Hematopoietic multipotent progenitor cell treated with erythropoietin and hydrocortisone succinate and interleukin-3 and kit ligand, for 6 days (in vitro differentiated cells): ENCODE data around the gene ANAPC2.

Experiments
- DNase-seq: peaks from one replicate; pipeline ENCODE4 v3.0.0-alpha.2; 2015

Gene ANAPC2

DNA sequence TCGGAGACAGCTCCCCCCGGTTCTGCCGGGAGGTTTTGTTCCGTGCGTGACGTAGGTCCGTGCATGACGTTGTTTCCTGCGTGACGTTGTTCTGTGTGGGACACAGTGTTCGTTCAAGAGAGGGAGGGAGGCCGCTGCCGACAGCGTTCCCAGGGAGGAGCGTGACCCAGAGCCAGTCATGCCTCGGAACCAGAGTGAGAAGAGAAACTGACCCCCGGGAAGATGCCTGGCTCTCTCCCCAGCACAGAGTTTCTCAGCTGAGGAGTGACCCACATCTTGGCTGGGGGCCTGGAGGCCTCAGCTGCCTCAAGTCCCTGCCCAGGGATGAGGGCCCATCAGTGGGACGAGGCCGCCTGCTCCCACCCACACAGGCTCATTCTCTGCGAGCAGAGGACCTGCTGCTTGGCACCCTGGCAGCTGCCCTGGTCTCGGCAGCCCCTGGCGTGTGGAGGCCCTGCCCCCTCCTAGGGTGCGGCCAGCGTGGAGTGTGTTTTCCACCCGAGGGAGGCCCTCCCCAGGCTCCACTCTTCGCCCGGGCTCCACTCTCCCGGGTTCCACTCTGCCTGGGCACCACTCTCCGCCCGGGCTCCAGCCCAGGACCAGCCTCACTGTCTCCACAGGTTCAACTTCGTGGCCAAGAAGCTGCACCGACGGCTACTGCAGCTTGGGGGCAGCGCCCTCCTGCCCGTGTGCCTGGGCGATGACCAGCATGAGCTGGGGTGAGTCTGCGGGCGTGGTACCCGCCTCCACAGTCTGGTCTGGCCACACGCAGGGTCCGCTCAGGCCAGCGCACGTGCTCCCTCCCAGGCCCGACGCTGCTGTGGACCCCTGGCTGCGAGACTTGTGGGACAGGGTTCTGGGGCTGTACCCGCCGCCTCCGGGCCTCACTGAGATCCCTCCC lies 25.1 kb upstream of the ANAPC2 start:
- no peak for DNase-seq

GRCh38 chr9:137212520-137212919 lies 24.2 kb upstream of the ANAPC2 start:
- DNase-seq, result no peak

DNA sequence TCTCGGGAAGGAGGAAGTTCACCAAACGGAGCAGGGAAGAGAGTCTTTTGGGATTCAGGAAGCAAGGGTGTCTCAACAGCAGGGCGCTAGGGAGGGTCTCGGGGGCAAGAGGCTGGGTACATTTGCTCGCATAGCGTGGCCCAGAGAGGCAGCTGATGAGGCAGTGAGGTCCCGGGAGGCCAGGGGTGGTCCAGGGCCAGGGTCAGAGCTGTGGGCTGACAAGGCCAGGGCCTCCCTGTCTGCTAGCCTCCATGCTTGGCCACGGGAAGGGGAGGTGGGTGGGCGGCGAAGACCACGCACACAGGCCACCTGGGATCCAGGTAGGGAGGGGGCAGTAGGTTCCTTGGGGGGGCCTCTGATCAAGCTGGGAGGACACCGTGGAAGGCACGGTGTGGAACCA lies 23.2 kb upstream of the ANAPC2 start:
- no peak for DNase-seq

DNA sequence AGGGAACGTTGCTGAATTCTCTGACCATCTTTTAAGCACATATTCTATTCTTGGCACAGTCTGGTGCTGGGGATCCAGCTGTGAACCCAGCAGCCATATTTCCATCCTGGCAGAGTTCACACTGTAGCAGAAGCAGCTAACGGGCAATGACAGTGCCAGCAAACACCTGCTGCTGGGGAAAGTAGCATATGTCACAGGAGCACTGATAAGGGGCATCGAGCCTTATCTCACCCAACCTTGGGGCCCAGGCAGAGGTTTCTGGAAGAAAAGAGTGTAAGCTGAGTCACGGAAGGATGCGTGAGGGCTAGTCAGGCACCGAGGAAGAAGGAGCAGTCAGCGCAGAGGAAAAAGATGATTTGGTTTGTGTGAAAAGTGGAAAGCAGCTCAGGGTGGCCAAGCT lies 18.2 kb upstream of the ANAPC2 start:
- peak; percentile 61 for DNase-seq

DNA sequence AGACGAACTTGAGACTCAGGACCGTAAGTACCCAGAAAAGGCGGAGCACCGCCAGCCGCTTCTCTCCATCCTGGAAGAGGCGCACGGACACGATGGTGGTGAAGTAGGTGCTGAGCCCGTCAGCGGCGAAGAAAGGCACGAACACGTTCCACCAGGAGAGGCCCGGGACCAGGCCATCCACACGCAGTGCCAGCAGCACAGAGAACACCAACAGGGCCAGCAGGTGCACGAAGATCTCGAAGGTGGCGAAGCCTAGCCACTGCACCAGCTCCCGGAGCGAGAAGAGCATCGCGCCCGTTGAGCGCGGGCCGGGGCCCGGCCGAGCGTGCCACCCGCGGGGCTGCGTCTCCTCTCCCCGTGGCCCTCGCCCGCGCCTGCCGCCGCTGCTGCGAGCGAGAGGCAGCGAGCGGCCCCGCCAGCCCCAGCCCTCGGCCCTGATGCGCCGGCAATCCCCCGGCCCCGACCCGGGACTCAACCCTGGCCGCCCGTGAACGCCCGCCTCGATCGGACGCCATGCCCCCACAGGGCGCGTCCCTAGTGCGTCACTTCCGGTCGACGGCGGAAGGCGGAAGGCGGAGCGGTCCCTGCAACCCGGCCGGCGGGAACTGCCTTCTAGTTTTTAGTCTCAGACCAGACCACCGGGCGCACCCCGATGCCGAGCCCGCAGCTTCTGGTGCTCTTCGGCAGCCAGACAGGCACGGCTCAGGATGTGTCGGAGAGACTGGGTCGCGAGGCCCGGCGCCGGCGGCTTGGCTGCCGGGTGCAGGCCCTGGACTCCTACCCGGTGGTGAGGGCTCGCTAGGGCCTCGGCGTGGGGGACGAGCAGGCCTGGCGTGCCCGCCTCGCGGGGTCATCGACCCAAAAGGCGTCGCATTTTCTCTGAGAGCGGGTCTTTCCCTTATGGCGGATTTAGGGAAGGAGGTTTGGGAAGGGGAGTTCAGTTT lies 17.0 kb upstream of the ANAPC2 start, which contains the start of the genes NDOR1 and TMEM203:
Gene NDOR1, plus strand, starts transcription at position 575 of the 944 bp plus-strand sequence. Its CDS starts 78 bp downstream, at position 653.
Gene TMEM203, minus strand, starts transcription at position 523 of the 944 bp plus-strand sequence. Its CDS starts 234 bp downstream, at position 289.
- DNase-seq, result peak; percentile 95

GRCh38 chr9:137204731-137205125 lies 16.4 kb upstream of the ANAPC2 start:
- DNase-seq, result no peak

DNA sequence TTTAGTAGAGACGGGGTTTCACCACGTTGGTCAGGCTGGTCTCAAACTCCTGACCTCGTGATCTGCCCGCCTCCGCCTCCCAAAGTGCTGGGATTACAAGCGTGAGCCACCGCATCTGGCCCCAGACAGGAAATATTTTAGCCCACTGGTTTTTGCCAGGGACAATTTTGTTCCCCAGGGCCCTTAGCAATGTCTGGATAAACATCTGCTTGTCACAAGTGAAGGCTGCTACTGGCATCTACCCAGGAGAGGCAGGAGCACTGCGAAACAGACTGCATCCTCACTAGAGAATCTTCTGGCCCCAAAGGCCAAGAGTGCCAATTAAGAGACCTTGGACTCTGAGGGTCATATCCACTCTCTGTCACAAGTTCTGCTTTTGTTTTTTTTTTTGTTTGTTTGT lies 14.6 kb upstream of the ANAPC2 start:
- DNase-seq, result peak; percentile 43

- no peak for DNase-seq
Observed at GRCh38 chr9:137201205-137201868, 13.0 kb upstream of the ANAPC2 start.

GRCh38 chr9:137200311-137201204 lies 12.2 kb upstream of the ANAPC2 start, which contains the start of gene TPRN:
TSS of gene TPRN (minus strand) at chr9:137200741. CDS start at chr9:137200711, 30 bp downstream.
- DNase-seq, result peak; percentile 100

DNA sequence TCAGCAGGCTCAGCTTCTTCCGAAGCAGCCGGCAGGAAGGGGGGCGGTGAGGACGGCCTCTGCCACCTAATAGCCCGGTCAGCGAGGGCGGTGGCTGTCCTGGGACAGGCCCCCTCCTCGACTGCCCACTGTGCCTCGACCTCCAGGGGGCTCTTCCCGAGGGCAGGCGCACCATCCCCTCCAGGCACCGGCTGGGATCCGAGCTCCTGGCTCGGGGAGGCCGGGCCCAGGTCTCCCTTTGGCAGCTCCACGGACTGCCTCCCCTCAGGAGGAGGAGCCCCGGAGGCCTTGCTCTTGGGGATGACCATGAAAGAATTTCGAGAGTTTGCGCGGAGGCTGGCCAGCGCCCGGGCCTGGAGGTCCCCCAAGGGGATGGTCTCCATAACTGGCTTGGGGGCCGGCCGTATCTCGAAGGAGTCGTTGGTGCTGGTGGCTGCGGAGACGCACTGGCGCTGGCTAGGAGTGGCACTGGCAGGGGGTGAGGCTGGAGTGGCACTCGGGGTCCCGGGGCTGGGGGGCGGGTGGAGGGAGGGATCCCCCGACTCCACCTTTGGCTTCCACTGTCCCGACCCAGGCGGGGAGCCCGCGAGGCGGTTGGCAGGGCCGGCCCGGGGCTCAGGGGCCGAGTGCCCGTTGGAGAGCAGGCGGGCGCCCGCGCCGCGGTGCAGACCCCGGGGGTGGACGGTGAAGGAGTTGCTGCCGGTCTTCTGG lies 11.2 kb upstream of the ANAPC2 start:
- DNase-seq, result no peak

- no peak for DNase-seq
Observed at GRCh38 chr9:137198902-137199283, 10.5 kb upstream of the ANAPC2 start.

DNA sequence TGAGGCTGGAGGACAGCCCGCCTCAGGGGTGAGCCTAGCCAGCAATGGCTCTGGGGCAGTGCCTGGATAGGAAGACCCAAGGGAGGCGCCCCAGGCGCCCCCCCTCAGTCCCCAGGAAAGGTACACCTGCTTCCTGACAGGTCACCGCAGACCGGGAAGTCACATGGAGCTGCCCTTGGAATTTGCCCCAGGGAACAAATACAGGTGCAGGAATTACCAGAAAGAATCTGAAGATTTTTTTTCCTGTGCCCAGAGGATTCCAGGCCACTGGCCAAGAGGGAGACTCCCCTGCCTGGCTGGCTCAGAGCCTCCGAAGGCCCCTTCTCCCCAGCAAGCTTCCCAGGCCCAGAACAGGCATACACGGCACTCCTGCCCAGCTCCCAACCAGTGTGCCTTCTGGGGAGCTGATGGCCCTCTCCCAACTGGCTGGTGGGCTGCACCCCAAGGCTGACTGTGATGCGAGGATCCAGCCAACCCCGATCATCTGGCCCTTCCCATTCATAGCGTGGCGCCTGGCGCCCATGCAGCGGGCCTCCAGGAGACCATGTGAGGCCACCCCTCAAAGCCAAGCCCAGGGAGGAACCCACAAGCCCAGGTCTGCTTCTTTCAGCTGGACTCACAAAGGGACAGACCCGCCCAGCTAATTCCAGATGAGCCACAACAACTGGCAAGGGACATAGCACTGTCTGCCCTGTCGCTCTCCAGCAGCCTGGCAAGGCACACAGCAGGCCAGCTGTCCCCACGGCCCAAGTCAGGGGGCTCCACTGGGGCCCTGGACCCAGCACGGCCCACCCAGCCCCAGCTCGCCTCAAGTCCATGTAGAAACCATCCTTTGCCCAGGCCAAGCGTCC lies 9.9 kb upstream of the ANAPC2 start:
- no peak for DNase-seq

DNA sequence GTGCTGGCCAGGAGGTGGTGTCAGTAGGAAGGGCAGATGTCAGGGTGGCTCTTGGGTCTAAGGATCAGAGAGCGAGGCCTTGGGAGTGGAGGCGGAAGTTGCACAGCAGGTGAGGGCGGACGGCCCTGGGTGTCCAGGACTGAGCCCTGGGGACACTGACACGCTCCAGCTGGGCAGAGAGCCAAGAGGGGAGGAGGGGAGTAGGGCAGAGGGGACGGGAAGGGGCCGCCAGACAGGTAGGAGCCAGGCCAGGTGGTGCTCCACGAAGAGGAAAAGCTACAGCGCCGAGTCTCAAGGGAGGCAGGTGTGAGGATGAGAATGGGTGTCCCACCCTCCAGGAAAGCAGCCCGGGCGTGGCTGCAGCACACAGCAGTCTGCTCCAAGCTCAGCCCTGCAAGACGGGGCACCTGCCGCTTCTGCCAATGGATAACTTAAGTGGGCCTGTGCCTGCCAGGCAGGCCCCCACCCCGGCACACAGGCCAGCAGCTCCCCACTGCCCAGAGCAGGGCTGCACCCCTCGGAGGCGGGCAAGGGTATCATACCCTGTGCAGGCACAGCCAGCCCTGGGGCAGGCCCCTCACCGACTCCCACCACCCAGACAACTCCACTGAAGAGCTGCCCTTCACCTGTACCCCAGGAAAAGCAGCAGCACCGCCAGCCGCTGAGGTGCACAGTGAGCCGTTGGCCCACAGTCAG lies 7.3 kb upstream of the ANAPC2 start:
- DNase-seq, result no peak

DNA sequence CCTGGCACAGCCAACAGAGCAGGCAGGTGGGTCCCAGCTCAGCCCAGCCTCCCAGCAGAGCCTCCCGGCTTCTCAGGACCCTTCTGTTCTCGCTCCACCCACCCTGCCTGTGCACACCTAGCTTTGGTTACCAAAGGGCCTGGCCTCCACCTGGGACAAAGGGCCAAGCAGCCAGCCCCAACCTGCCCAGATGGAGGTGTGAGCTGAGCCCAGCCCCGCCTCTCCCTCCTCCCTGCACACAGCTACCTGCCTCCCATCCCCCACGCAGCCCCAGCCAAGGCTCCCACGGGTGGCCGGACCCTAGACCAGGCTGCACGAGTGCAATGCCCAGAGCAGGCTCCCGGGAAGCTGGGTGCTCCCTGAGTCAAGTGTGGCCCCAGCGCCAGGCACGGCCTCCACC lies 6.5 kb upstream of the ANAPC2 start:
- no peak for DNase-seq

- DNase-seq, result no peak
Observed at GRCh38 chr9:137194388-137194787, 6.0 kb upstream of the ANAPC2 start.

DNA sequence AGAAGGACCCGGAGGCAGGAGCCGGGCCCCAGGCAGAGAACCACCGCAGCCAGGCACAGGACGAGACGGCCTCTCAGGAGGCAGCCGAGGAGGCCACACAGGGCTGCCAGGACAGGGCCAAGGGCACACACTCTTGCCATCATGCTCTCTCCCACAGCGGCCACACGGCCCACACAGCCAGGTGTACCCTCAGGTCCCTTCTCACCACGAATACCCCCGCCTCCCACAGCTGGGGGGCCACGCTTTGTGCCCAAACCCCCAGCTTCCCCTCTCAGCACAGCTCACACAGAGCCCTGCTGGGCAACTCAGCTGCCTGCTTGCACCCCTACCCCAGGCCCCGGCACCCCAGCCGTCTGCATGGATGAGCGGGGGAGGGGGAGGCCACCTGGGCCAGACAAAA lies 5.4 kb upstream of the ANAPC2 start:
- no peak for DNase-seq

- DNase-seq, result no peak
Observed at GRCh38 chr9:137192859-137193258, 4.5 kb upstream of the ANAPC2 start.

GRCh38 chr9:137192448-137192780 lies 4.1 kb upstream of the ANAPC2 start:
- no peak for DNase-seq

DNA sequence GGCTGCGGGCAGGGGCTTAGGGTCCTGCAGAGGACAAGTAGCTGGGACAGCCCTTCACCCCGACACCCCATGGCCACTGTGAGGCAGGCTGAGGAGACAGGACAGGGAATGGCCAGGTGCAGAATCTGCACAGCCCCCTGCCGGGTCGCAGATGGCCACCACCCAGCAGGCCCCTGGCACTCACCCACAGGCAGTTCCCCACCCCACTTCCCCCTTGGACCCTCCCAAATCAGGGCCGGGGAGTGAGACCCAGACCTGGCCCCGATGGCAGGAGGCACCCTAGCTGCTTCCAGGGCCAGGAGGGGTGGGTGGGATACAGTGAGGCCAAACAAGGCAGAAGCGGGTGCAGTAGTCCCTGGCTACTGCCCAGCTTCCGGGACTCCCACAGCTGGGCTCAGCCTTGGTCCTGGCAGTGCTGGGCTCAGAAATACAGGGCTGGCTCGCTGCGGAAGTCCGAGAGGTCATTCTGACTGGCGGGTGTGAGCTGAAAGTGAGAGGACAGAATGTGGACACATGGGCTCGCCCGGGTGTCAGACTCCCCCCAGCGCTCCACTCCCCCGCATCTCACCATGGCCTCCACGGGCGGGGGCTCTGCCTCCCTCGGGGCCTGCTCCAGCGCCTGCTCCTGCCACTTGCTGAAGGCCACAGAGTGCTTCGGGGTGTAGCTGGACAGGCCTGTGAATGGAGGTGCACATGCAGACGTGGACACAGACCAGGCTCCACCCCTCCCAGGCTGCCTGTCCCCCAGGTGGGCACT lies 3.5 kb upstream of the ANAPC2 start:
- DNase-seq, result no peak
